ENCODE measurements around the gene SELENOV. TPM values are rescaled to one million over a fixed set of nuclear protein-coding genes. Genes with fewer than 3 reads are reported as not detected.

SELENOV gene
- total RNA-seq, 4 donors from 2014 or later, result not detected

DNA sequence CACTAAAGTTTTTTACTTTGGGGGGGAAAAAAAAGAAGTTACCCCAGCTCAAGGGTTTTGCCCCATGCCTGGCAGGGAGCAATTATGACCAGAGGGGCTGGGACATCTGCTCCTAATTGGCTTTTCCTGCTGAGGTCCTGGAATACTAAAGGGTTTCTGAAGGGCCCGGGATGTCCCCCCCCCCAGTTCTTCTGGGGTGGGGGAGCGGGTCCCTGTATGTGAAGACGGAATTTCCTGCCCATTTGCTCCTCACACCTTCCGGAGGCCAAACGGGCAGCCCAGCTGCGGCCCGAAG is 17.3 kb upstream of the SELENOV start:
- Histone ChIP-seq H3K4me1 (peaks cover 19 to 24% (median 22%) of the 10 kb centered on the region in 4 donors), H3K27me3 (peaks cover 0 to 69% (median 26%) of the 10 kb centered on the region in 4 donors), H3K4me3 (peak overlapping the region in 3 of 4 donors; percentile 0 to 23 (median 12)), H3K36me3 (no peaks in the 10 kb centered on the region), H3K9me3 (peaks cover 0 to under 1% (median 0%) of the 10 kb centered on the region in 4 donors), H3K27ac (replicated peaks in 1 of 4) (no peak overlapping the region)
- WGBS, result 0% methylated on average over 5 of the region's 7 CpGs
- intact Hi-C loops (cut with DNase I), result no loop called here
- no peak for DNase-seq (ENCODE audit: extremely low spot score)
- TF ChIP-seq EP300 (IDR thresholded peaks at IDR 0.05) (no peak), POLR2AphosphoS5 (IDR thresholded peaks at IDR 0.05) (no peak), POLR2A (IDR thresholded peaks at IDR 0.05; ENCODE audit: low read depth) (no peak)
- TF ChIP-seq, protein P1, sequence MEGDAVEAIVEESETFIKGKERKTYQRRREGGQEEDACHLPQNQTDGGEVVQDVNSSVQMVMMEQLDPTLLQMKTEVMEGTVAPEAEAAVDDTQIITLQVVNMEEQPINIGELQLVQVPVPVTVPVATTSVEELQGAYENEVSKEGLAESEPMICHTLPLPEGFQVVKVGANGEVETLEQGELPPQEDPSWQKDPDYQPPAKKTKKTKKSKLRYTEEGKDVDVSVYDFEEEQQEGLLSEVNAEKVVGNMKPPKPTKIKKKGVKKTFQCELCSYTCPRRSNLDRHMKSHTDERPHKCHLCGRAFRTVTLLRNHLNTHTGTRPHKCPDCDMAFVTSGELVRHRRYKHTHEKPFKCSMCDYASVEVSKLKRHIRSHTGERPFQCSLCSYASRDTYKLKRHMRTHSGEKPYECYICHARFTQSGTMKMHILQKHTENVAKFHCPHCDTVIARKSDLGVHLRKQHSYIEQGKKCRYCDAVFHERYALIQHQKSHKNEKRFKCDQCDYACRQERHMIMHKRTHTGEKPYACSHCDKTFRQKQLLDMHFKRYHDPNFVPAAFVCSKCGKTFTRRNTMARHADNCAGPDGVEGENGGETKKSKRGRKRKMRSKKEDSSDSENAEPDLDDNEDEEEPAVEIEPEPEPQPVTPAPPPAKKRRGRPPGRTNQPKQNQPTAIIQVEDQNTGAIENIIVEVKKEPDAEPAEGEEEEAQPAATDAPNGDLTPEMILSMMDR (IDR thresholded peaks at IDR 0.05), result no peak

DNA sequence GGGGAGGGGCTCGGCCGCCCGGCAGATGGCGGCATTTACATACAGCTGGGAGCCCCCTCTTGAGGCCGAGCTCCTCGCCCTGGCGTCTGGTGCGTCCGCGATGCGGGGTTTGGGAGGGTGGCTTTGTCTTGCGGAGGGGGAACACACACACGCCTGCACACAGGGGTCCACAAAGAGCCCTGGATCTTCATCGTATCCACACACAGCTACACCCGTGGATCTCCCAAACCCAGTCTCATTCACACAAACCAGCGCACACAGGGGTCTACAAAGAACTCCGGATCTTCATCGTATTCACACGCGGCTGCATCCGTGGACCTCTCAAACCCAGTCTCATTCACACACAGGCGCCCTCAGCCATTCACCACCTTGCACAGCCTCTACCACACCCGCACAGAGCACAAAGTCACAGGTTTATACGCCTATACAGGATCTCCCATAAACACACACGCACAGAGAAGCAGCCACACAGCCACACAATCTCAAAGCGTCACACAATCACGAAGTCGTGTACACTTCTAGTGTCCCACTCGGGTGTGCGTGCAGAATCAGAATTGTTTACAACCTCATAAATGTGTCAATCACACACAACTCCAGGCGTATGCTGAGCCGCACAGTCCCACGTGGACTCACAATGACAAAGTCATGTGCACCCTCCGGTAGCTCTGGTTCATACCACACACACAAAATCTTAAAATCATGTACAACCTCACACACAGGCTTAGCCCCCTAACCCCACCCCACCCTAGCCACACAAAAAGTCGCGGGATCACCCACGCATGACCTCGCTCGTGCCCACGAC is 16.7 kb upstream of the SELENOV start:
- peak overlapping the region in 3 of 4 donors; percentile 0 to 23 (median 12) for H3K4me3 ChIP-seq
- DNase-seq (ENCODE audit: extremely low spot score), result no peak
- peaks cover 0 to 3% (median 0%) of the 10 kb centered on the region in 4 donors for H3K9me3 ChIP-seq
- no peaks in the 10 kb centered on the region for H3K36me3 ChIP-seq
- TF ChIP-seq, protein P1 (IDR thresholded peaks at IDR 0.05), result peak; percentile 21 to 41 (median 28)
- no peak for TF ChIP-seq POLR2AphosphoS5 (IDR thresholded peaks at IDR 0.05)
- 2% methylated on average over 32 of the region's 40 CpGs for WGBS
- intact Hi-C loops (cut with DNase I), result no loop called here
- H3K27ac ChIP-seq (replicated peaks in 1 of 4), result no peak overlapping the region
- H3K27me3 ChIP-seq, result peaks cover 0 to 75% (median 31%) of the 10 kb centered on the region in 4 donors
- H3K4me1 ChIP-seq, result peaks cover 19 to 30% (median 27%) of the 10 kb centered on the region in 4 donors

GRCh38 chr19:39498798-39499642 is 15.9 kb upstream of the SELENOV start, which contains the start of gene DLL3:
Gene DLL3, plus strand, starts transcription at chr19:39498947. Its CDS starts 28 bp downstream, at chr19:39498975.
- TF ChIP-seq EP300 (IDR thresholded peaks at IDR 0.05) (no peak), POLR2A (IDR thresholded peaks at IDR 0.05; ENCODE audit: low read depth) (no peak)
- TF ChIP-seq, protein P1 (IDR thresholded peaks at IDR 0.05), result no peak
- H3K4me1 ChIP-seq, result peaks cover 19 to 31% (median 27%) of the 10 kb centered on the region in 4 donors
- no peak for DNase-seq (ENCODE audit: extremely low spot score)
- H3K27me3 ChIP-seq, result peaks cover 0 to 83% (median 39%) of the 10 kb centered on the region in 4 donors
- peak within 1 kb of the TSS in 3 of 4 donors; percentile 0 to 23 (median 12) for H3K4me3 ChIP-seq
- 2% methylated on average over 26 of the region's 60 CpGs for WGBS
- H3K36me3 ChIP-seq, result no peaks in the 10 kb centered on the region
- intact Hi-C loops (cut with DNase I), result no loop called here
- peaks cover 0 to 3% (median 0%) of the 10 kb centered on the region in 4 donors for H3K9me3 ChIP-seq
- H3K27ac ChIP-seq (replicated peaks in 1 of 4), result no peak within 1 kb of the TSS

- H3K9me3 ChIP-seq, result peaks cover 0 to 3% (median 0%) of the 10 kb centered on the region in 4 donors
- H3K27me3 ChIP-seq, result peaks cover 0 to 92% (median 48%) of the 10 kb centered on the region in 4 donors
- H3K4me1 ChIP-seq, result peaks cover 19 to 31% (median 27%) of the 10 kb centered on the region in 4 donors
- H3K27ac ChIP-seq (replicated peaks in 1 of 4), result no peak overlapping the region
- TF ChIP-seq POLR2AphosphoS5 (IDR thresholded peaks at IDR 0.05) (no peak), POLR2A (IDR thresholded peaks at IDR 0.05; ENCODE audit: low read depth) (no peak), EP300 (IDR thresholded peaks at IDR 0.05) (no peak)
- TF ChIP-seq, protein P1 (IDR thresholded peaks at IDR 0.05), result no peak
- H3K36me3 ChIP-seq, result no peaks in the 10 kb centered on the region
- no peak overlapping the region for H3K4me3 ChIP-seq
- DNase-seq (ENCODE audit: extremely low spot score), result no peak
- 86% methylated on average over 8 of the region's 8 CpGs for WGBS
- intact Hi-C loops (cut with DNase I), result no loop called here
Observed at GRCh38 chr19:39499932-39500331, 15.0 kb upstream of the SELENOV start.
